Endothelial cell (in vitro differentiated cells): ENCODE measurements around the gene IL1R2. TPM values are rescaled to one million over a fixed set of nuclear protein-coding genes. Genes with fewer than 3 reads are reported as not detected.

ENCODE experiments used
- DNase-seq: peaks from one replicate; pipeline ENCODE4 v3.0.0; 2021; ENCODE audit warnings: low spot score
- H3K27ac Mint-ChIP-seq: one replicate; pipeline ENCODE4 v1.8.0; 2021; ENCODE audit warnings: mixed read lengths, inconsistent platforms; ENCODE audit not compliant: unreplicated experiment
- H3K27me3 Mint-ChIP-seq: one replicate; pipeline ENCODE4 v1.8.0; 2021; ENCODE audit warnings: mild to moderate bottlenecking, moderate library complexity, mixed read lengths, inconsistent platforms; ENCODE audit not compliant: unreplicated experiment
- H3K36me3 Mint-ChIP-seq: one replicate; pipeline ENCODE4 v1.8.0; 2021; ENCODE audit warnings: mild to moderate bottlenecking, low read depth, mixed read lengths, inconsistent platforms; ENCODE audit not compliant: unreplicated experiment
- H3K4me1 Mint-ChIP-seq: one replicate; pipeline ENCODE4 v1.8.0; 2021; ENCODE audit warnings: mild to moderate bottlenecking, mixed read lengths, inconsistent platforms; ENCODE audit not compliant: unreplicated experiment
- H3K4me3 Mint-ChIP-seq: one replicate; pipeline ENCODE4 v1.8.0; 2021; ENCODE audit warnings: mild to moderate bottlenecking, mixed read lengths, inconsistent platforms; ENCODE audit not compliant: unreplicated experiment
- H3K9me3 Mint-ChIP-seq: one replicate; pipeline ENCODE4 v1.8.0; 2021; ENCODE audit warnings: mixed read lengths, inconsistent platforms; ENCODE audit not compliant: unreplicated experiment
- total RNA-seq: library from RNA; stranded (reverse); fragmentation: NEBNext Ultra II Directional; extraction: Animal tissue kit (Norgen Biotek cat#: 25700); gene quantifications from one replicate; pipeline ENCODE4 v1.2.1, GENCODE V29; 2021; ENCODE audit not compliant: unreplicated experiment
- TF ChIP-seq, protein P1 (sequence below): fragments of 200-600 bp; sonication (generic); IDR thresholded peaks from one replicate; pipeline ENCODE4 v1.5.0; 2021; ENCODE audit warnings: antibody characterized with exemption; ENCODE audit not compliant: unreplicated experiment

Gene IL1R2
- total RNA-seq, 1 donor from 2014 or later: not detected

DNA sequence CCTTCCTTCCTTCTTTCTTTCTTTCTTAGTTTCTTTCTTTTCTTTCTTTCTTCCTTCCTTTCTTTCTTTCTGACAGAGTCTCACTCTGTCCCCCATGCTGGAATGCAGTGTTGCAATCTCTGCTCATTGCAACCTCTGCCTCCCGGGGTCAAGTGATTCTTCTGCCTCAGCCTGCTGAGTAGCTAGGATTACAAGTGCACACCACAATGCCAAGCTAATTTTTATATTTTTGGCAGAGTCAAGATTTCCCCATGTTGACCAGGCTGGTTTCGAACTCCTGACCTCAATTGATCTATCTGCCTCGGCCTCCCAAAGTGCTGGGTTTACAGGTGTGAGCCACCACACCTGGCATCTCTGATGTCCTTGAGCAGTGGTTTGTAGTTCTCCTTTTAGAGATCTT is 48.5 kb downstream of the IL1R2 start:
- no peak for DNase-seq
- Mint-ChIP-seq H3K36me3 (no peaks in the 10 kb centered on the region), H3K27me3 (peaks cover 3% of the 10 kb centered on the region), H3K4me1 (peaks cover 10% of the 10 kb centered on the region), H3K9me3 (no peaks in the 10 kb centered on the region), H3K27ac (no peak overlapping the region), H3K4me3 (no peak overlapping the region)
- TF ChIP-seq, protein P1, sequence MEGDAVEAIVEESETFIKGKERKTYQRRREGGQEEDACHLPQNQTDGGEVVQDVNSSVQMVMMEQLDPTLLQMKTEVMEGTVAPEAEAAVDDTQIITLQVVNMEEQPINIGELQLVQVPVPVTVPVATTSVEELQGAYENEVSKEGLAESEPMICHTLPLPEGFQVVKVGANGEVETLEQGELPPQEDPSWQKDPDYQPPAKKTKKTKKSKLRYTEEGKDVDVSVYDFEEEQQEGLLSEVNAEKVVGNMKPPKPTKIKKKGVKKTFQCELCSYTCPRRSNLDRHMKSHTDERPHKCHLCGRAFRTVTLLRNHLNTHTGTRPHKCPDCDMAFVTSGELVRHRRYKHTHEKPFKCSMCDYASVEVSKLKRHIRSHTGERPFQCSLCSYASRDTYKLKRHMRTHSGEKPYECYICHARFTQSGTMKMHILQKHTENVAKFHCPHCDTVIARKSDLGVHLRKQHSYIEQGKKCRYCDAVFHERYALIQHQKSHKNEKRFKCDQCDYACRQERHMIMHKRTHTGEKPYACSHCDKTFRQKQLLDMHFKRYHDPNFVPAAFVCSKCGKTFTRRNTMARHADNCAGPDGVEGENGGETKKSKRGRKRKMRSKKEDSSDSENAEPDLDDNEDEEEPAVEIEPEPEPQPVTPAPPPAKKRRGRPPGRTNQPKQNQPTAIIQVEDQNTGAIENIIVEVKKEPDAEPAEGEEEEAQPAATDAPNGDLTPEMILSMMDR: no peak

DNA sequence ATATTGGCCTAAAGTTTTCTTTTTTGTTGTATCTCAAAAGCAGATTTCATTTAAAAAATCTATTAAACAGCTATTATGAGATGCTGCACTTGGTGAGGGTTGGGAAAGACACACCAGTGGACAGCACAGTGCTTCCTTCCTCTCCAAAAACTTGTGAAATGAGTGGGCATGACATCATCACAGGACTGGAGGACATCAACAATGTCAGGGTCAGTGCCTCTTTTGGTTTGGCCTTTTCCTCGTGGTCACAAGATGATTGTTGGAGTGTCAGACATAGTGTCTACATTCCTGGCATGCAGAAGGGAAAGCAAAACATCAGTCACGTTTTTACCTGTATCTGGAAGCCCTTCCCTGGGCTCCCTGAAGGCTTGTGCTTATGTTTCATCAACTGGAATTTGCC is 49.6 kb downstream of the IL1R2 start:
- peaks cover 20% of the 10 kb centered on the region for H3K4me1 Mint-ChIP-seq

DNA sequence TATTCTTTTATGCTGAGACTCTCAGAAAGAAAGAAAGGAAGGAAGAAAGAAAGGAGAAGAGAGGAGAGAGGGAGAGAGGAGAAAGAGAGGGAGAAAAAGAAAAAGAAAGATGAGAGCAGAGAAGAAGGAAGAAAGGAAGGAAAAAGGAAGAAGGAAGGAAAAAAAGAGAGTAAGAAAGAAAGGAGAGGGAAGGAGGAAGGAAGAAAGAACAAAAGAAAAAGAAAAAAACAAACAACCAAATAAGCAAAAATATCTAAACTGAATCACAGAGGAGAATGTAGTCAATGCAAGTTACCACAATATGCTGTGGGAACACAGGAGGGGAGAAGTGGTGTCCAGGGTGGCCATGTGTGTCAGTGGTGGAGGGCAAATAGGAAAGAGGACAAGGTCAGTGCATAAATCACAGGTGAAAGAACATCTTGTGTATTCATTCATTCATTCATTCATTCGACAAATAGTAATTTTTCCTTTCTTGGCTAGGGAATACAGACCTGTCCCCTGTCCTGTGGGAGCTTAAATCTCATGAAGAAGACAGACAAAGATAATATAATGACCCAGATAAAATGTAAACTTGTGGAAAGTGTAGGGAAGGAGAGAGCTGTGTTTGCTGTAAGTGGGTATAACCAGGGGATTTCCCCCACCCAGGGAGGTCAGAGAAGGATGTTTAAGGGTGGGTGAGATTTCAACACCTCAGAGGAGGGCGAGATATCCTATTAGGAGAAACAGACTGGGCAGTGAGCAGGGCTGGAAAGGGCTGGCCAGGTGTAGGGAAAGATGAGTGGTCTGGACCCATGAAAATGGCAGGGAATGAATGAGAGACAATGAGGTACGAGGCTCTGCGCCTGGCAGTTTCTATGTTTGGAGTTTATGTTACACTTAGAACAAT is 50.7 kb downstream of the IL1R2 start:
- Mint-ChIP-seq H3K27me3 (peaks cover under 1% of the 10 kb centered on the region), H3K27ac (no peak overlapping the region), H3K36me3 (no peaks in the 10 kb centered on the region), H3K4me3 (no peak overlapping the region), H3K4me1 (peaks cover 27% of the 10 kb centered on the region), H3K9me3 (no peaks in the 10 kb centered on the region)
- no peak for DNase-seq
- TF ChIP-seq, protein P1: no peak

More for the DNA sequence above, 49.6 kb downstream of the IL1R2 start:
- Mint-ChIP-seq H3K36me3 (no peaks in the 10 kb centered on the region), H3K27me3 (peaks cover 3% of the 10 kb centered on the region), H3K27ac (no peak overlapping the region), H3K9me3 (no peaks in the 10 kb centered on the region), H3K4me3 (no peak overlapping the region)
- TF ChIP-seq, protein P1: no peak
- DNase-seq: no peak

DNA sequence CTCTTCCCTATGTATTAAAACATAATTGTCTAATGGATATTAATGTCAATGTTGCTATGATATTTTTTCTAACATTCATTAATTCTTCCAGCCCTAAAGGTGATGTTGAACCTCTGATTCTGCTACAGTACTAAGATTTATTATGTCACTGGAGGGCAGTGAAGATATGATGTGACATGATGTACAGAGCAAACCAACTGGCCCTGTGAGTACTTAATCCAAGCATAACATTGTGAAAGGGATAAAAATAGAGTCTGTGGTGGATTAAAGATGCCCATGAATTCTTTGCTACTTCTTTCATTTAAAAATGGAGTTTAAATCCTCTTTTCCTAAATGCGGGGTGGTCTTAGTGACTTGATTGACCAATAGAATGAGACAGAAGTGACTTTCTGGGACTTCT is 51.8 kb downstream of the IL1R2 start:
- Mint-ChIP-seq H3K4me1 (peaks cover 30% of the 10 kb centered on the region), H3K4me3 (no peak overlapping the region), H3K27me3 (peaks cover 1% of the 10 kb centered on the region), H3K27ac (no peak overlapping the region), H3K36me3 (no peaks in the 10 kb centered on the region), H3K9me3 (no peaks in the 10 kb centered on the region)
- no peak for DNase-seq
- TF ChIP-seq, protein P1: no peak

DNA sequence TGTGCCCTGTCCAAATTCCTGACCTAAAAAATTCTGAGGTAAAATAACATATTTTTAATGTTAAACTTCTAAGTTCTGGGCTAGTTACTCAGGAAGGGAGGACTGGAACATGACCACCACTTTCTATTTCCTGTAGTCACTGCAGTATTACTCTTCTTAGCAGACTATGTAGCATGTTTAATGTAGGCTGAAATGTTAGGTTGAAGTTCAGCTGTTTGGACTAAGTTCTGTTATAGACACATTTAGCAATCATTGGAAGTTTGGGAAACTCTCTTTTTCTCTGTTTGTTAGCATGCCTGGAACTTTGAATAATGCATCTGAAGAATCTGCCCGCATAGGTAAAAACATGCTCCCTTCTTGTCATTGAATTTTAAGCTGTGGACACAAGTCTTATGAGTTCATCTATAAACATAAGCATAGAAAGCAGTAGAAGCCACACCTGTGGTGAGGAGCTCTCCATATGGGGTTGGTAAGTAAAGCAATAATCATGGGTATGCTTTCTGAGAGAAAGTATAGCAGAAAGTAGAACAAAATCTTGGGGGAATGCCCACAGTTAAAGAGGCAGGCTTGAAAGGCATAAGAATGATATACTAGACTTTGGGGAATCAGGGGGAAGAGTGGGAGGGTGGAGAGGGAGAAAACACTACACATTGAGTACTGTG is 52.6 kb downstream of the IL1R2 start:
- TF ChIP-seq, protein P1: no peak
- H3K36me3 Mint-ChIP-seq: no peaks in the 10 kb centered on the region
- H3K4me1 Mint-ChIP-seq: peaks cover 33% of the 10 kb centered on the region
- H3K9me3 Mint-ChIP-seq: no peaks in the 10 kb centered on the region
- no peak overlapping the region for H3K27ac Mint-ChIP-seq
- H3K4me3 Mint-ChIP-seq: no peak overlapping the region
- DNase-seq: no peak
- peaks cover 1% of the 10 kb centered on the region for H3K27me3 Mint-ChIP-seq
